BE2C (cell line): Measurements from ENCODE around the gene NR1H2.

Experiments used
- DNase-seq: peaks from one replicate; pipeline ENCODE4 v3.0.0-alpha.2; 2020
- H3K27me3 ChIP-seq: fragments of 250-450 bp; sonication (Bioruptor Pico); 2 replicates; pipeline ENCODE4 v1.5.1; 2020; ENCODE audit warnings: mild to moderate bottlenecking
- H3K36me3 ChIP-seq: fragments of 250-450 bp; sonication (Bioruptor Pico); 2 replicates; pipeline ENCODE4 v1.5.1; 2020; ENCODE audit warnings: mild to moderate bottlenecking
- H3K4me1 ChIP-seq: fragments of 250-450 bp; sonication (Bioruptor Pico); 2 replicates; pipeline ENCODE4 v1.5.1; 2020
- H3K4me3 ChIP-seq: 2 replicates; pipeline ENCODE4 v1.5.1; 2011; ENCODE audit warnings: low read depth, low read length
- H3K9me3 ChIP-seq: fragments of 250-450 bp; sonication (Bioruptor Pico); 2 replicates; pipeline ENCODE4 v1.5.1; 2020
- CTCF ChIP-seq: IDR thresholded peaks from 2 replicates; pipeline ENCODE4 v1.5.1; 2012; ENCODE audit warnings: mild to moderate bottlenecking, low read depth, low read length

NR1H2 gene

GRCh38 chr19:50425581-50425980 lies 49.3 kb downstream of the NR1H2 start:
- Histone ChIP-seq H3K9me3 (no peaks in the 10 kb centered on the region), H3K27me3 (no peaks in the 10 kb centered on the region), H3K36me3 (no peaks in the 10 kb centered on the region), H3K4me1 (no peaks in the 10 kb centered on the region), H3K4me3 (no peak overlapping the region)
- no peak for TF ChIP-seq CTCF
- DNase-seq = no peak

GRCh38 chr19:50427318-50427925 lies 51.2 kb downstream of the NR1H2 start:
- Histone ChIP-seq H3K4me1 (0 out of 2 replicates have a peak, but pooled peaks cover under 1% of the 10 kb centered on the region), H3K9me3 (no peaks in the 10 kb centered on the region), H3K36me3 (no peaks in the 10 kb centered on the region), H3K27me3 (no peaks in the 10 kb centered on the region), H3K4me3 (no peak overlapping the region)
- no peak for TF ChIP-seq CTCF
- no peak for DNase-seq

GRCh38 chr19:50427997-50428425 lies 51.8 kb downstream of the NR1H2 start:
- 0 out of 2 replicates have a peak, but pooled peaks cover 2% of the 10 kb centered on the region for H3K4me1 ChIP-seq
- no peak for TF ChIP-seq CTCF
- H3K36me3 ChIP-seq = no peaks in the 10 kb centered on the region
- H3K9me3 ChIP-seq = no peaks in the 10 kb centered on the region
- no peak overlapping the region for H3K4me3 ChIP-seq
- no peak for DNase-seq
- H3K27me3 ChIP-seq = no peaks in the 10 kb centered on the region

GRCh38 chr19:50428772-50429463 lies 52.7 kb downstream of the NR1H2 start:
- Histone ChIP-seq H3K36me3 (no peaks in the 10 kb centered on the region), H3K9me3 (no peaks in the 10 kb centered on the region), H3K27me3 (no peaks in the 10 kb centered on the region), H3K4me3 (no peak overlapping the region), H3K4me1 (0 out of 2 replicates have a peak, but pooled peaks cover 2% of the 10 kb centered on the region)
- no peak for DNase-seq
- TF ChIP-seq CTCF = no peak

GRCh38 chr19:50430888-50431342 lies 54.7 kb downstream of the NR1H2 start:
- Histone ChIP-seq H3K9me3 (no peaks in the 10 kb centered on the region), H3K27me3 (no peaks in the 10 kb centered on the region), H3K4me1 (peaks cover 7% of the 10 kb centered on the region), H3K36me3 (no peaks in the 10 kb centered on the region), H3K4me3 (peak overlapping the region; percentile 53)
- no peak for DNase-seq
- TF ChIP-seq CTCF = no peak
